KG1 (cell line): ENCODE measurements around the gene SCRN2.

Source experiments
- DNase-seq: peaks from one replicate; lab custom pipeline; 2025; lab: John Stamatoyannopoulos, UW

Gene SCRN2

GRCh38 chr17:47872019-47872650 lies 31.1 kb upstream of the SCRN2 start:
- no peak for DNase-seq

GRCh38 chr17:47871048-47871447 lies 30.0 kb upstream of the SCRN2 start:
- DNase-seq, result no peak

GRCh38 chr17:47870056-47870455 lies 29.0 kb upstream of the SCRN2 start:
- DNase-seq, result no peak

- no peak for DNase-seq
Observed at GRCh38 chr17:47869114-47869513, 28.0 kb upstream of the SCRN2 start.

GRCh38 chr17:47867813-47868533 lies 26.9 kb upstream of the SCRN2 start:
- DNase-seq, result no peak

- no peak for DNase-seq
Observed at GRCh38 chr17:47866941-47867340, 25.9 kb upstream of the SCRN2 start.

GRCh38 chr17:47864791-47865216 lies 23.7 kb upstream of the SCRN2 start:
- DNase-seq, result no peak

- DNase-seq, result no peak
Observed at GRCh38 chr17:47862621-47863440, 21.8 kb upstream of the SCRN2 start.

- no peak for DNase-seq
Observed at GRCh38 chr17:47860386-47860785, 19.3 kb upstream of the SCRN2 start.

- DNase-seq, result no peak
Observed at GRCh38 chr17:47857551-47858455, 16.7 kb upstream of the SCRN2 start.

- DNase-seq, result no peak
Observed at GRCh38 chr17:47856830-47857229, 15.8 kb upstream of the SCRN2 start.

- no peak for DNase-seq
Observed at GRCh38 chr17:47855737-47856136, 14.7 kb upstream of the SCRN2 start.

- DNase-seq, result no peak
Observed at GRCh38 chr17:47853616-47854015, 12.5 kb upstream of the SCRN2 start.

- DNase-seq, result no peak
Observed at GRCh38 chr17:47852113-47852949, 11.3 kb upstream of the SCRN2 start.

GRCh38 chr17:47851764-47852112 lies 10.7 kb upstream of the SCRN2 start:
- no peak for DNase-seq

- DNase-seq, result no peak
Observed at GRCh38 chr17:47850692-47851573, 9.9 kb upstream of the SCRN2 start, which contains the start of gene SP6. Gene SP6 (minus strand): TSS chr17:47851163. CDS start chr17:47848429, 2,734 bp downstream.

GRCh38 chr17:47850373-47850691 lies 9.3 kb upstream of the SCRN2 start:
- no peak for DNase-seq

- no peak for DNase-seq
Observed at GRCh38 chr17:47848198-47848513, 7.1 kb upstream of the SCRN2 start.

GRCh38 chr17:47847341-47848197 lies 6.5 kb upstream of the SCRN2 start:
- DNase-seq, result no peak
